ENCODE results near the gene SLC5A10. TPM values are rescaled to one million over a fixed set of nuclear protein-coding genes. Genes with fewer than 3 reads are reported as not detected.

Gene SLC5A10
- total RNA-seq, 1 donor from 2014 or later = not detected

Other genes with a start within 250 kb of the SLC5A10 start
- gene FBXW10, start 208.1 kb upstream of the SLC5A10 start, total RNA-seq = not detected in 2 replicates
- gene TVP23B, start 171.0 kb upstream of the SLC5A10 start, total RNA-seq = 26.0 and 27.7 TPM in 2 replicates
- gene PRPSAP2, start 94.0 kb upstream of the SLC5A10 start, total RNA-seq = 23.9 and 30.6 TPM in 2 replicates
- gene FAM83G, start 52.6 kb downstream of the SLC5A10 start, total RNA-seq = 12.6 and 12.8 TPM in 2 replicates
- 77.6 and 87.3 TPM in 2 replicates for gene GRAP, start 94.8 kb downstream of the SLC5A10 start, total RNA-seq
- gene GRAPL, start 175.4 kb downstream of the SLC5A10 start, total RNA-seq = 5.7 and 58.6 TPM in 2 replicates

Measured in glomerular endothelial cell (primary cell).